Lung (tissue), 12 donors: ENCODE results near the gene ZHX3. TPM values are rescaled to one million over a fixed set of nuclear protein-coding genes. Genes with fewer than 3 reads are reported as not detected.

Experiments used
- ATAC-seq: fragments of 200-7000 bp; cut with Tn5 transposase; one replicate; pipeline ENCODE4 v1.9.1; 2020; ENCODE audit warnings: moderate number of reproducible peaks; ENCODE audit not compliant: insufficient read depth, low FRiP score
- DNase-seq, 3 donors: peaks; one replicate each; pipeline ENCODE4 v3.0.0-alpha.2; 2013 to 2017
- H3K27ac ChIP-seq, 2 donors: one replicate each; pipeline ENCODE4 v1.5.1; 2013; ENCODE audit warnings: mild to moderate bottlenecking in 2 of 2, moderate library complexity in 2 of 2, control low read depth in 1 of 2, inconsistent platforms in 1 of 2, low read depth in 1 of 2, low read length in 1 of 2
- H3K27me3 ChIP-seq, 3 donors: one replicate each; pipeline ENCODE4 v1.5.1; 2013; ENCODE audit warnings: low read length in 2 of 3; ENCODE audit not compliant: control insufficient read depth in 3 of 3, insufficient read depth in 3 of 3
- H3K36me3 ChIP-seq, 4 donors: one replicate each; pipeline ENCODE4 v1.5.1; 2013; ENCODE audit warnings: low read length in 4 of 4, mild to moderate bottlenecking in 1 of 4, moderate library complexity in 1 of 4; ENCODE audit not compliant: control insufficient read depth in 4 of 4, insufficient read depth in 4 of 4
- H3K4me1 ChIP-seq, 5 donors: one replicate each; pipeline ENCODE4 v1.5.1; 2013; ENCODE audit warnings: low read length in 5 of 5, mild to moderate bottlenecking in 2 of 5, moderate library complexity in 1 of 5; ENCODE audit not compliant: control insufficient read depth in 5 of 5, insufficient read depth in 5 of 5
- H3K4me3 ChIP-seq: one replicate; pipeline ENCODE4 v1.5.1; 2013; ENCODE audit warnings: mild to moderate bottlenecking, control low read depth, moderate library complexity
- H3K9ac ChIP-seq, 2 donors: one replicate each; pipeline ENCODE4 v1.5.1; 2013; ENCODE audit warnings: low read length in 2 of 2, control low read depth in 1 of 2; ENCODE audit not compliant: insufficient read depth in 1 of 2
- H3K9me3 ChIP-seq, 4 donors: one replicate each; pipeline ENCODE4 v1.5.1; 2013; ENCODE audit warnings: low read length in 3 of 4, mild to moderate bottlenecking in 1 of 4, moderate library complexity in 1 of 4; ENCODE audit not compliant: control insufficient read depth in 4 of 4, insufficient read depth in 3 of 4
- CTCF ChIP-seq: IDR thresholded peaks from 2 replicates; pipeline ENCODE4 v1.5.1; 2012; ENCODE audit warnings: mild to moderate bottlenecking; ENCODE audit errors: control extremely low read depth, extremely low read depth
- WGBS, 2 donors: extraction: QIAGEN DNeasy Blood & Tissue Kit; methylation state at CpG; one replicate each; pipeline ENCODE4 v1.1.7; 2013; 5-methylcytosine and 5-hydroxymethylcytosine counted together
- polyA plus RNA-seq, 2 donors: library from polyadenylated mRNA; stranded (reverse); fragments of 200-250 nt; gene quantifications; one replicate each; pipeline ENCODE4 v1.2.1, GENCODE V29; 2013
- total RNA-seq, 2 donors: library from RNA; depleted of rRNA in 1 of 2; stranded (reverse); fragments of >200 nt in 1 of 2; gene quantifications; one replicate each; pipeline ENCODE4 v1.2.1, GENCODE V29; 2014 to 2021
- donor health status: control.
- donor health status: control.
- donor health status: Bipolar disorder and iron deficiency.
- donor health status: healthy.
- donor health status: DM: yes; HTN: yes; CAD: no.

The ZHX3 gene
- total and polyA plus RNA-seq, 4 donors = 8.3 to 48.2 (median 18.0) TPM

GRCh38 chr20:41141153-41141815, 176.2 kb downstream of the ZHX3 start:
- TF ChIP-seq CTCF = no peak
- peak in 2 of 3 donors; percentile 46 to 63 for DNase-seq
- H3K9me3 ChIP-seq = no peaks in the 10 kb centered on the region
- WGBS, 2 donors = 57 to 78% methylated on average over 8 of the region's 8 CpGs
- peaks cover 0 to 14% (median 5%) of the 10 kb centered on the region in 4 donors for H3K36me3 ChIP-seq
- ATAC-seq = no peak
- peak overlapping the region in 1 of 2 donors; percentile 36 for H3K9ac ChIP-seq
- H3K4me3 ChIP-seq = no peak overlapping the region
- peaks cover 18 to 61% (median 31%) of the 10 kb centered on the region in 5 donors for H3K4me1 ChIP-seq
- no peaks in the 10 kb centered on the region for H3K27me3 ChIP-seq
- H3K27ac ChIP-seq = peak overlapping the region; percentile 73 to 88

- Histone ChIP-seq H3K9ac (peak overlapping the region; percentile 31 to 36), H3K36me3 (peaks cover 0 to 14% (median 5%) of the 10 kb centered on the region in 4 donors), H3K27ac (peak overlapping the region; percentile 73 to 88), H3K27me3 (no peaks in the 10 kb centered on the region), H3K4me3 (no peak overlapping the region), H3K9me3 (no peaks in the 10 kb centered on the region), H3K4me1 (peaks cover 12 to 59% (median 32%) of the 10 kb centered on the region in 5 donors)
- ATAC-seq = no peak
- DNase-seq = no peak
- TF ChIP-seq CTCF = no peak
- 57 to 83% methylated on average over 10 of the region's 10 CpGs for WGBS, 2 donors
Measured at GRCh38 chr20:41140226-41141133, 177.1 kb downstream of the ZHX3 start.

- peak overlapping the region; percentile 95 for H3K4me3 ChIP-seq
- peaks cover 11 to 52% (median 26%) of the 10 kb centered on the region in 5 donors for H3K4me1 ChIP-seq
- peak overlapping the region; percentile 96 to 98 for H3K27ac ChIP-seq
- DNase-seq (no peak), ATAC-seq (no peak)
- H3K9ac ChIP-seq = peak overlapping the region; percentile 72 to 85
- 51 to 63% methylated on average over 5 of the region's 5 CpGs for WGBS, 2 donors
- no peak for TF ChIP-seq CTCF
- H3K27me3 ChIP-seq = no peaks in the 10 kb centered on the region
- H3K9me3 ChIP-seq = no peaks in the 10 kb centered on the region
- peaks cover 0 to 14% (median 5%) of the 10 kb centered on the region in 4 donors for H3K36me3 ChIP-seq
Measured at GRCh38 chr20:41139227-41140093, 178.1 kb downstream of the ZHX3 start.
